Fibroblast of the aortic adventitia (primary cell): ENCODE measurements around the gene EHBP1L1. TPM values are rescaled to one million over a fixed set of nuclear protein-coding genes. Genes with fewer than 3 reads are reported as not detected.
A peak's percentile ranks its signal among the peaks of the same experiment; 100 is the strongest.

Experiments
- DNase-seq: peaks from one replicate; pipeline ENCODE4 v3.0.0-alpha.2; 2010; ENCODE audit warnings: low read depth
- H3K4me3 ChIP-seq: 2 replicates; pipeline ENCODE4 v1.5.1; 2011; ENCODE audit warnings: low read depth, mild to moderate bottlenecking, control low read depth, low read length, moderate library complexity
- total RNA-seq: library from RNA; depleted of rRNA; stranded (reverse); fragments of >200 nt; gene quantifications from 2 replicates; pipeline ENCODE4 v1.2.3, GENCODE V29; 2012; ENCODE audit warnings: low replicate concordance
- TF ChIP-seq, protein P1 (sequence below): IDR thresholded peaks from 2 replicates; pipeline ENCODE4 v1.5.1; 2011; ENCODE audit warnings: mild to moderate bottlenecking, low read length, control low read depth, inconsistent platforms; ENCODE audit not compliant: insufficient read depth

The EHBP1L1 gene
- total RNA-seq, 1 donor: 52.2 TPM

DNA sequence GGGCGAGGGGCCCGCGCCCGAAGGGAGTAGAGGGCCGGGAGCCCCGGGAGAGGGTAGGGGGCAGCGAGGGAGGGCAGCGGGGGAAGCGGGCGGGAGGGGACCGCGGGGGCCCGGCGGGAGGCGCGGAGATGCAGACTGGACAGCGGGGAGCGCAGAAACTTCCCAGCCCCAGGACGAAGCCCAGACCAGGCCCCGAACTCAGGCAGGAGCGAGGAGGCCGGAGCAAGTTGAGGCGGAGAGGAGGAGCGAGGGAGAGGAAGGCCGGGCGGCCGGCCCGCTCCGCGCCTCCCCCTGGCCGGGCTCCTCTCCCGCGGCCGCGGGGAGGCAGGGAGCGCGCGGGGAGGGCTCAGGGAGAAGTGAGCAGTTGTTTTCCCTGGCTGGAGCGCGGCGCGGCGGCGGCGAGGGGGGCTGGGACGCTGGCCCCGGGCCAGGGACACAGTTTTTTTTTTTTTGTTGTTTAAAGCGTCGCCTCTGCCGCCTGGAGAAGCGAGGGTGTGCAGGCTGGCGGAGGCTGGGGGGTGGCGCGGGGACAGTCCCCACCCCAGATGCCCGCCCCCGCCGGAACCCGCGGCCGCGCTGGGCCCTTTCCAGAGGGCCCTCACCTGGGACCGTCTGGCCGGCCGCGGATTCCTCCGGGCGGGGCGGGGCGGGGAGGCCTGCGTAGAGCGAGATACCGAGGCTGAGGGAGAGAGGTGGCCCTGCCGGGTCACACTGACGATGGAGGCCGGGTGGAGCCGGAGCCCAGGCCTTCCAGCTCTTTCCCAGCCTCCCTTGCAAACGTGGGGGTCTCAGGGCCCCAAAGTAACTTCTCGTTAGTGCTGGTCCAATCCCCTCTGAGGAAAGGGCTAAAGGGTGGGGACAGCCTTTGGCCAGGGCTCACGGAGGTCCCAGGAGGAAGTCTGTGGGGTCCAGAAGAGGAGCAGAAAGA, 17.6 kb upstream of the EHBP1L1 start, which contains the start of gene LTBP3:
LTBP3 (minus strand) TSS at position 358 of the 928 bp plus-strand sequence. CDS start 400 bp downstream, outside the sequence.
- peak; percentile 79 for DNase-seq
- peak within 1 kb of the TSS; percentile 74 for H3K4me3 ChIP-seq
- TF ChIP-seq, protein P1, sequence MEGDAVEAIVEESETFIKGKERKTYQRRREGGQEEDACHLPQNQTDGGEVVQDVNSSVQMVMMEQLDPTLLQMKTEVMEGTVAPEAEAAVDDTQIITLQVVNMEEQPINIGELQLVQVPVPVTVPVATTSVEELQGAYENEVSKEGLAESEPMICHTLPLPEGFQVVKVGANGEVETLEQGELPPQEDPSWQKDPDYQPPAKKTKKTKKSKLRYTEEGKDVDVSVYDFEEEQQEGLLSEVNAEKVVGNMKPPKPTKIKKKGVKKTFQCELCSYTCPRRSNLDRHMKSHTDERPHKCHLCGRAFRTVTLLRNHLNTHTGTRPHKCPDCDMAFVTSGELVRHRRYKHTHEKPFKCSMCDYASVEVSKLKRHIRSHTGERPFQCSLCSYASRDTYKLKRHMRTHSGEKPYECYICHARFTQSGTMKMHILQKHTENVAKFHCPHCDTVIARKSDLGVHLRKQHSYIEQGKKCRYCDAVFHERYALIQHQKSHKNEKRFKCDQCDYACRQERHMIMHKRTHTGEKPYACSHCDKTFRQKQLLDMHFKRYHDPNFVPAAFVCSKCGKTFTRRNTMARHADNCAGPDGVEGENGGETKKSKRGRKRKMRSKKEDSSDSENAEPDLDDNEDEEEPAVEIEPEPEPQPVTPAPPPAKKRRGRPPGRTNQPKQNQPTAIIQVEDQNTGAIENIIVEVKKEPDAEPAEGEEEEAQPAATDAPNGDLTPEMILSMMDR: no peak

DNA sequence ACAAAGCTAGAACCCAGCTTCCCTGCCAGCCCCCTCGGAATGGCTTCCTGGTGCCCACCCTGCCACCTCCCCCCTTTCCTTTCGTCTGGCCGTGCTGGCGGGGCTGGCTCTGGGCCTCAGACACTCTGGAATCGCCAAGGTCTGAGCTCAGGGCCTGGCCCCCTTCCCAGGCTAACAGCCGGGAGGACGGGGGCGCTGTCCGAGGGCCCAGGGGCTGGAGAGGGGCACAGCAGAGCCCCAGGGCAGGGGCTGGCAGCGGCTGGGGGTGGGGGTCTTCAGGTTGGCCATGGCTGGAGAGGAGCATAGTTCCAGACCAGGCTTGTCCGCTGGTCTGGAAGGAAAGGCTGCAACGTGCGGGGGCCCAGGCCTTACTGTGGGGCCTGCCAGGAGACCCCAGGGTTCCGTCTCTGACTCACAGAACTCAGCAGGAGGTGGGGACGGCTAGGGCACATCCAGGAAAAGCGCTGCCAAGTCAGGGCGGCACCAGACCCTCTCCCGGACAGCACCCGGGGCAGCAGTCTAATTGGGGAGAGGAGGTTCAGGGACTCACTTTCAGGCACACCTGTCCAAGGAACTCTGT, 16.8 kb upstream of the EHBP1L1 start:
- TF ChIP-seq, protein P1: peak; percentile 28
- peak; percentile 69 for DNase-seq
- peak overlapping the region; percentile 40 for H3K4me3 ChIP-seq

DNA sequence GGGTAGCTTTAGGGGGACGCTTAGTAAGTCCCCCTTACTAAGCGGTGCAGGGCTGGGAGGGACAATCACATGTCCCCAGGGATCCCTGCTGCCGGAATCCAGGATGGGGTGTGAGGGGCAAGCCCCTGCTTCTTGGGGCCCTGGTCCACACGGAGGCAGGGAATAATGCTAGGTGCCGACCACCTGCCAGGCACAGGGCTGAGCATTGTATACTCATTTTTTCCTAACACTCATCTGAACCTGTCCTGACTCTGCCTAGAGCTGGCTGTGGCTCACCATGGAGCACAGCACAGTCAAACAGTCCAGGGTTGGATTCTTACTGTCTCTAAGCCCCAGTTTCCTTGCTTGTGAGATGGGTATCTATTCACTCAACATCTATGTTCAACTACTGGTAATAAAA, 16.3 kb upstream of the EHBP1L1 start:
- H3K4me3 ChIP-seq: no peak overlapping the region
- TF ChIP-seq, protein P1: no peak
- DNase-seq: no peak

DNA sequence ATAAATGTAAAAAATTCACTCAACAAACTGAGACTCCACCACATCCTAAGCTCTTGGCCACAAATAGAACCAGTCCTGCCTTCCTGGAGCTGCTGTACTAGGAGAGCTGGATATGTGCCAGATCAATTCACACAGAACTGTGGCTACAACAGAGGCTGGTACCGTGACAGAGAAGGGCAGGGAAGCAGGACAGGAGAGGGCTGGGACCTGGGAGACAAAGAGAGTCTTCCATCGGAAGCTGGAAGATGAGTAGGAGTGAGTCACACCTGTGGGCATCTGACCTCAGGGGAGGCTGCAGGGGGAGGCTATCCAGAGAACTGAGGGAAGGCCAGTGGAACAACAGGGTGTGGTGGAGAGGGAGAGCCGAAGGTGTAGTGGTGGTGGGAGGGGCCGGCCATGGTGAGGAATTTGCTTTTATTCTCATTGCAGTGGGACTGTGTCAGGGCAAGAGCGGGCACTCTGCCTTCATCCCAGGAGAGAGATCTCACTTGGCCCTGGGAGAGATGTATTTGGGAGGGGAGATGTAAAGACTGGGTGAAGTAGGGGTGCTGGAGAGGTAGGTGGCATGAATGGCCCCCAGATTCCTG, 15.8 kb upstream of the EHBP1L1 start:
- no peak overlapping the region for H3K4me3 ChIP-seq
- TF ChIP-seq, protein P1: no peak
- peak; percentile 72 for DNase-seq

DNA sequence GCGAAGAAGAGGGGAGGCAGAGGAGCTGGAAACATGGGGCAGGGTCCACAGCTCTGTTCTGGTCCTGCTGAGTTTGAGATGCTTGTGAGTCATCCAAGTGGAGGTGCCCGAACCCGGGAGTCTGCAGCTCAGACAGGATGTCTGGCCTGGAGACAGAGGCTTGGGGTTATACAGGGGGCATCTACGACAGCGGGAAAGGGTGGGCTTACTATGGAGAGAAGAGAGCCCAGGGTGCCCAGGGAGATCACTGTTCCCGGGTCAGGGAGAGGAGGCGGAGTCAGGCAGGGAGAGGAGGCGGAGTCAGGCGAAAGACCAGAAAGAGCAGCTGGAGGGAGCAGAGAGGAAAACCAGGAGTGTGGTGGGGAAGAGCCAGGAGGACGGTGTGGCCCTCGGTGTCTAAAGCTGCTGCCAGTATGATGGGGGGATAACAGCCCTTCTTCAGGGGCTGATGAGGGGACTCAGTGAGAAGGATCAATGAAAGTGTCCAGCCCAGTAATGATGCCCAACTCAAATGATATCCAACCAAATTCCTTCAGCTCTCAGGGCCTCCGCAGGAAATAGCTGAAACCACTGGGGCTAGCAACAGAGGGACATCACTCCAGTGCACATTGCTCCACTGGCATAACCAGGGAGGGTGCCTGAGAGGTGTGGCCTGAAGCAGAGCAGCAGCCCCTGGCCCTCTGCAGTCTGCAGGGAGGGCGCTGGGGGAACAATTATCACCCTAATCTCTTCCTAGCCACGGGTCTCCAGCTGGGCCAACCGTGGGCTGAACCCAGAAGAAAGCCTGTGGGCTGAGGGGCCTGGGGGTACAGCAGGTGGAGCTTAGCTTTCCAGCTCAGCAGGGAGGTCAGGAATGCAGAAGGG, 15.1 kb upstream of the EHBP1L1 start:
- peak; percentile 66 for DNase-seq
- no peak overlapping the region for H3K4me3 ChIP-seq
- TF ChIP-seq, protein P1: no peak

DNA sequence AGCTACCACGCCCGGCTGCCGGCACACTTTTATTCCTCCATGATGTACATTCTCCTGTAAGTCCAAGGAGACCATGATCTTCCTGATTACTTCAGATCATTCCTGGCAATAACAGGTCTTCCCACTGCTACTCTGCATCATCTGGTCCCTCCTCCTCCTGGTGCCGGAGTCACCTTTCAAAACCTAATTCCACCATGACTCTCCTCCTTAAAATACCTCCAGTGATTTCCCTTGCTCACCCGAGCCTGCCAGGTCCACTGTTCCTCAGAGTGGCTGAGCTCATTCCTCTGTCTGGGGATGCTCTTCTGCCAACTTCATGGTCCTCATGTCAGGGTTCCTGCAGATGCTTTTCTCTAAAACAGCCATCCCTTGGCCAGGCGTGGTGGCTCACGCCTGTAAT, 13.8 kb upstream of the EHBP1L1 start:
- no peak overlapping the region for H3K4me3 ChIP-seq
- TF ChIP-seq, protein P1: no peak
- no peak for DNase-seq
